Right atrium auricular region (tissue), 2 donors: ENCODE measurements around the gene SUGCT. TPM values are rescaled to one million over a fixed set of nuclear protein-coding genes. Genes with fewer than 3 reads are reported as not detected.

Experiments
- DNase-seq: peaks from one replicate; pipeline ENCODE4 v3.0.0-alpha.2; 2019; ENCODE audit warnings: low spot score
- H3K27ac ChIP-seq, 2 donors: fragments of 200-600 bp; sonication (generic); 1 replicate in 1 of 2; 2 replicates in 1 of 2; pipeline ENCODE4 v1.5.1; 2016 to 2019
- H3K27me3 ChIP-seq, 2 donors: fragments of 200-600 bp; sonication (generic); one replicate each; pipeline versions ENCODE4 v1.5.1 to v1.6.0; 2017 to 2019
- H3K36me3 ChIP-seq: fragments of 200-600 bp; sonication (generic); one replicate; pipeline ENCODE4 v1.5.1; 2016
- H3K4me1 ChIP-seq, 2 donors: fragments of 200-600 bp; sonication (generic); one replicate each; pipeline versions ENCODE4 v1.5.1 to v1.6.0; 2017 to 2019
- H3K4me3 ChIP-seq, 2 donors: fragments of 200-600 bp; sonication (generic); 1 replicate in 1 of 2; 2 replicates in 1 of 2; pipeline ENCODE4 v1.5.1; 2017 to 2019; ENCODE audit warnings: mild to moderate bottlenecking in 1 of 2, moderate library complexity in 1 of 2
- H3K9me3 ChIP-seq, 2 donors: fragments of 200-600 bp; sonication (generic); one replicate each; pipeline ENCODE4 v1.5.1; 2019
- CTCF ChIP-seq, 2 donors: fragments of 200-600 bp; sonication (generic); IDR thresholded peaks; one replicate each; pipeline ENCODE4 v1.5.1; 2019; ENCODE audit warnings: antibody characterized with exemption in 2 of 2
- total RNA-seq, 2 donors: library from RNA; depleted of rRNA; stranded (reverse); fragments of >200 nt; gene quantifications; one replicate each; pipeline ENCODE4 v1.1.0, GENCODE V29; 2016

Gene SUGCT
- total RNA-seq, 2 donors from 2014 or later, result 2.6 to 5.4 TPM

GRCh38 chr7:40346554-40346953, 211.7 kb downstream of the SUGCT start:
- Histone ChIP-seq H3K27me3 (no peaks in the 10 kb centered on the region), H3K9me3 (no peaks in the 10 kb centered on the region), H3K27ac (no peak overlapping the region), H3K36me3 (no peaks in the 10 kb centered on the region), H3K4me3 (no peak overlapping the region), H3K4me1 (no peaks in the 10 kb centered on the region)
- no peak for DNase-seq
- TF ChIP-seq CTCF (IDR thresholded peaks at IDR 0.05), result no peak

GRCh38 chr7:40348126-40348728, 213.4 kb downstream of the SUGCT start:
- H3K9me3 ChIP-seq, result no peaks in the 10 kb centered on the region
- DNase-seq, result no peak
- no peaks in the 10 kb centered on the region for H3K36me3 ChIP-seq
- H3K27ac ChIP-seq, result no peak overlapping the region
- TF ChIP-seq CTCF (IDR thresholded peaks at IDR 0.05), result no peak
- no peaks in the 10 kb centered on the region for H3K27me3 ChIP-seq
- no peak overlapping the region for H3K4me3 ChIP-seq
- no peaks in the 10 kb centered on the region for H3K4me1 ChIP-seq

GRCh38 chr7:40350100-40350499, 215.3 kb downstream of the SUGCT start:
- Histone ChIP-seq H3K9me3 (no peaks in the 10 kb centered on the region), H3K36me3 (no peaks in the 10 kb centered on the region)
- TF ChIP-seq CTCF (IDR thresholded peaks at IDR 0.05), result no peak

GRCh38 chr7:40354711-40355110, 219.9 kb downstream of the SUGCT start:
- DNase-seq, result no peak
- no peak for TF ChIP-seq CTCF (IDR thresholded peaks at IDR 0.05)

More at GRCh38 chr7:40350100-40350499, 215.3 kb downstream of the SUGCT start:
- DNase-seq, result no peak
- no peaks in the 10 kb centered on the region for H3K27me3 ChIP-seq
- H3K4me1 ChIP-seq, result no peaks in the 10 kb centered on the region
- H3K27ac ChIP-seq, result no peak overlapping the region
- H3K4me3 ChIP-seq, result no peak overlapping the region

GRCh38 chr7:40356312-40356711, 221.5 kb downstream of the SUGCT start:
- Histone ChIP-seq H3K9me3 (no peaks in the 10 kb centered on the region), H3K27me3 (no peaks in the 10 kb centered on the region), H3K4me1 (no peaks in the 10 kb centered on the region), H3K4me3 (no peak overlapping the region), H3K36me3 (no peaks in the 10 kb centered on the region), H3K27ac (no peak overlapping the region)
- TF ChIP-seq CTCF (IDR thresholded peaks at IDR 0.05), result no peak
- DNase-seq, result no peak

More at GRCh38 chr7:40354711-40355110, 219.9 kb downstream of the SUGCT start:
- Histone ChIP-seq H3K36me3 (no peaks in the 10 kb centered on the region), H3K4me3 (no peak overlapping the region), H3K27me3 (no peaks in the 10 kb centered on the region), H3K9me3 (no peaks in the 10 kb centered on the region), H3K27ac (no peak overlapping the region), H3K4me1 (no peaks in the 10 kb centered on the region)
